HepG2 (cell line): Measurements from ENCODE around the gene ITGB1. TPM values are rescaled to one million over a fixed set of nuclear protein-coding genes. Genes with fewer than 3 reads are reported as not detected.
A peak's percentile ranks its signal among the peaks of the same experiment; 100 is the strongest.

Experiments used
- ARID4A ChIP-seq: sonication (generic); formaldehyde crosslinking; IDR thresholded peaks from 2 replicates; pipeline ENCODE4 v1.5.0; 2020; ENCODE audit warnings: mild to moderate bottlenecking, missing genetic modification reagents, borderline replicate concordance
- ATRX ChIP-seq: sonication (generic); formaldehyde crosslinking; IDR thresholded peaks from 2 replicates; pipeline ENCODE4 v1.4.0; 2020; ENCODE audit warnings: missing genetic modification reagents, borderline replicate concordance
- CBX5 ChIP-seq: sonication (generic); formaldehyde crosslinking; IDR thresholded peaks from 2 replicates; pipeline ENCODE4 v1.4.0; 2020; ENCODE audit warnings: missing genetic modification reagents, borderline replicate concordance
- CEBPG ChIP-seq: IDR thresholded peaks from 2 replicates; pipeline ENCODE4 v1.6.1; 2016
- ETV5 ChIP-seq: IDR thresholded peaks from 2 replicates; pipeline ENCODE4 v1.6.1; 2018; ENCODE audit warnings: missing biosample characterization, missing genetic modification reagents, inconsistent platforms, borderline replicate concordance
- GFI1 ChIP-seq: sonication (generic); formaldehyde crosslinking; IDR thresholded peaks from 2 replicates; pipeline ENCODE4 v1.5.0; 2020; ENCODE audit warnings: missing genetic modification reagents, mild to moderate bottlenecking, borderline replicate concordance
- KMT2A ChIP-seq: sonication (generic); formaldehyde crosslinking; IDR thresholded peaks from 2 replicates; pipeline ENCODE4 v1.4.0; 2020; ENCODE audit warnings: missing genetic modification reagents
- LCORL ChIP-seq, 2 experiments: fragments of 450-650 bp in 1 of 2; sonication (generic) in 1 of 2; formaldehyde crosslinking in 1 of 2; IDR thresholded peaks; 2 replicates each; pipeline versions ENCODE4 v1.5.0 to v1.6.1; 2017 to 2020; ENCODE audit warnings: antibody characterized with exemption in 1 of 2, missing genetic modification reagents in 1 of 2
- ZKSCAN1 ChIP-seq: fragments of 150-350 bp; IDR thresholded peaks from 2 replicates; pipeline ENCODE4 v1.6.1; 2014; ENCODE audit warnings: low read length
- ZMAT3 ChIP-seq: sonication (generic); formaldehyde crosslinking; conservative IDR thresholded peaks from 2 replicates; pipeline ENCODE4 v1.7.0; 2021; ENCODE audit warnings: missing genetic modification reagents
- ZNF224 ChIP-seq: sonication (generic); formaldehyde crosslinking; IDR thresholded peaks from 2 replicates; pipeline ENCODE4 v1.5.0; 2020; ENCODE audit warnings: mild to moderate bottlenecking, missing genetic modification reagents
- ZNF619 ChIP-seq: sonication (generic); formaldehyde crosslinking; IDR thresholded peaks from 2 replicates; pipeline ENCODE4 v1.4.0; 2020; ENCODE audit warnings: mild to moderate bottlenecking, missing genetic modification reagents
- polyA plus RNA-seq, 8 experiments: library from polyadenylated mRNA; depleted of rRNA in 3 of 8; stranded (reverse) in 7 of 8; unstranded in 1 of 8; fragments of >200 nt; fragmentation: Illumina TruSeq in 4 of 8; extraction: Trizol in 4 of 8; gene quantifications; 2 replicates each; pipeline versions ENCODE4 v1.2.1 to v1.2.3, GENCODE V29; 2011 to 2016; ENCODE audit warnings: low read depth in 4 of 8, missing spikeins in 1 of 8, mixed read lengths in 1 of 8; ENCODE audit not compliant: insufficient read depth in 1 of 8
- total RNA-seq, 5 experiments: library from RNA; depleted of rRNA; stranded (reverse); fragments of >200 nt; fragmentation: Illumina TruSeq; extraction: Trizol; gene quantifications; 2 replicates each; pipeline ENCODE4 v1.2.3, GENCODE V29; 2016; ENCODE audit warnings: low read depth in 1 of 5
- TF ChIP-seq, protein P1 (sequence below): sonication (generic); formaldehyde crosslinking; IDR thresholded peaks from 2 replicates; pipeline ENCODE4 v1.4.0; 2020; ENCODE audit warnings: missing genetic modification reagents
- TF ChIP-seq, protein P2 (sequence below): sonication (generic); formaldehyde crosslinking; IDR thresholded peaks from 2 replicates; pipeline ENCODE4 v1.4.0; 2020; ENCODE audit warnings: missing genetic modification reagents, borderline replicate concordance
- TF ChIP-seq, protein P3 (sequence below): sonication (generic); formaldehyde crosslinking; IDR thresholded peaks from 2 replicates; pipeline ENCODE4 v1.8.0; 2022; ENCODE audit warnings: mild to moderate bottlenecking, missing genetic modification reagents, borderline replicate concordance

The ITGB1 gene
- total and polyA plus RNA-seq, 2 of the 13 experiments (the other 11 are each of a cell fraction or from before 2014, with no cell fraction given): 190 to 204 TPM

DNA sequence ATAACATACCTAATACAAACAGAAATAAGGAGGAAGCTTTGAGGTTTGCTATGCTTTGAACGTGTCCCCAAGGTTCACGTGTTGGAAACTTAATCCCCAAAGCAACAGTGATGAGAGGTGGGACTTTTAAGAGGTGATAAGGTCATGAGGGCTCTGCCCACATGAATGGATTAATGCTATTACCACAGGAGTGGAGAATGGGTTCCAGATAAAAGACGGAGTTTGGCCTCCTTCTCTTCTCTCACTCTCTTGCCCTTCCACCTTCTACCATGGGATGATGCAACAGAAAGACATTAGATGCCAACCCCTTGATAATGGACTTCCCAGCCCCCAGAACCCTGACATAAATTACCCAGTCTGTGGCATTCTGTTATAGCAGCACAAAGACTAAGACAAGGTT lies 9.6 kb downstream of the ITGB1 start (continued):
- no peak for TF ChIP-seq ARID4A (CRISPR knock-in tag)
- no peak for TF ChIP-seq ETV5 (CRISPR knock-in tag)
- TF ChIP-seq, protein P1, sequence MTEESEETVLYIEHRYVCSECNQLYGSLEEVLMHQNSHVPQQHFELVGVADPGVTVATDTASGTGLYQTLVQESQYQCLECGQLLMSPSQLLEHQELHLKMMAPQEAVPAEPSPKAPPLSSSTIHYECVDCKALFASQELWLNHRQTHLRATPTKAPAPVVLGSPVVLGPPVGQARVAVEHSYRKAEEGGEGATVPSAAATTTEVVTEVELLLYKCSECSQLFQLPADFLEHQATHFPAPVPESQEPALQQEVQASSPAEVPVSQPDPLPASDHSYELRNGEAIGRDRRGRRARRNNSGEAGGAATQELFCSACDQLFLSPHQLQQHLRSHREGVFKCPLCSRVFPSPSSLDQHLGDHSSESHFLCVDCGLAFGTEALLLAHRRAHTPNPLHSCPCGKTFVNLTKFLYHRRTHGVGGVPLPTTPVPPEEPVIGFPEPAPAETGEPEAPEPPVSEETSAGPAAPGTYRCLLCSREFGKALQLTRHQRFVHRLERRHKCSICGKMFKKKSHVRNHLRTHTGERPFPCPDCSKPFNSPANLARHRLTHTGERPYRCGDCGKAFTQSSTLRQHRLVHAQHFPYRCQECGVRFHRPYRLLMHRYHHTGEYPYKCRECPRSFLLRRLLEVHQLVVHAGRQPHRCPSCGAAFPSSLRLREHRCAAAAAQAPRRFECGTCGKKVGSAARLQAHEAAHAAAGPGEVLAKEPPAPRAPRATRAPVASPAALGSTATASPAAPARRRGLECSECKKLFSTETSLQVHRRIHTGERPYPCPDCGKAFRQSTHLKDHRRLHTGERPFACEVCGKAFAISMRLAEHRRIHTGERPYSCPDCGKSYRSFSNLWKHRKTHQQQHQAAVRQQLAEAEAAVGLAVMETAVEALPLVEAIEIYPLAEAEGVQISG (CRISPR knock-in tag): no peak
- TF ChIP-seq ZMAT3 (CRISPR knock-in tag): no peak
- TF ChIP-seq ATRX (CRISPR knock-in tag): no peak
- TF ChIP-seq, protein P2, sequence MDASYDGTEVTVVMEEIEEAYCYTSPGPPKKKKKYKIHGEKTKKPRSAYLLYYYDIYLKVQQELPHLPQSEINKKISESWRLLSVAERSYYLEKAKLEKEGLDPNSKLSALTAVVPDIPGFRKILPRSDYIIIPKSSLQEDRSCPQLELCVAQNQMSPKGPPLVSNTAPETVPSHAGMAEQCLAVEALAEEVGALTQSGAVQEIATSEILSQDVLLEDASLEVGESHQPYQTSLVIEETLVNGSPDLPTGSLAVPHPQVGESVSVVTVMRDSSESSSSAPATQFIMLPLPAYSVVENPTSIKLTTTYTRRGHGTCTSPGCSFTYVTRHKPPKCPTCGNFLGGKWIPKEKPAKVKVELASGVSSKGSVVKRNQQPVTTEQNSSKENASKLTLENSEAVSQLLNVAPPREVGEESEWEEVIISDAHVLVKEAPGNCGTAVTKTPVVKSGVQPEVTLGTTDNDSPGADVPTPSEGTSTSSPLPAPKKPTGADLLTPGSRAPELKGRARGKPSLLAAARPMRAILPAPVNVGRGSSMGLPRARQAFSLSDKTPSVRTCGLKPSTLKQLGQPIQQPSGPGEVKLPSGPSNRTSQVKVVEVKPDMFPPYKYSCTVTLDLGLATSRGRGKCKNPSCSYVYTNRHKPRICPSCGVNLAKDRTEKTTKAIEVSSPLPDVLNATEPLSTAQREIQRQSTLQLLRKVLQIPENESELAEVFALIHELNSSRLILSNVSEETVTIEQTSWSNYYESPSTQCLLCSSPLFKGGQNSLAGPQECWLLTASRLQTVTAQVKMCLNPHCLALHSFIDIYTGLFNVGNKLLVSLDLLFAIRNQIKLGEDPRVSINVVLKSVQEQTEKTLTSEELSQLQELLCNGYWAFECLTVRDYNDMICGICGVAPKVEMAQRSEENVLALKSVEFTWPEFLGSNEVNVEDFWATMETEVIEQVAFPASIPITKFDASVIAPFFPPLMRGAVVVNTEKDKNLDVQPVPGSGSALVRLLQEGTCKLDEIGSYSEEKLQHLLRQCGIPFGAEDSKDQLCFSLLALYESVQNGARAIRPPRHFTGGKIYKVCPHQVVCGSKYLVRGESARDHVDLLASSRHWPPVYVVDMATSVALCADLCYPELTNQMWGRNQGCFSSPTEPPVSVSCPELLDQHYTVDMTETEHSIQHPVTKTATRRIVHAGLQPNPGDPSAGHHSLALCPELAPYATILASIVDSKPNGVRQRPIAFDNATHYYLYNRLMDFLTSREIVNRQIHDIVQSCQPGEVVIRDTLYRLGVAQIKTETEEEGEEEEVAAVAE (CRISPR knock-in tag): no peak
- TF ChIP-seq ZKSCAN1: no peak
- peak; percentile 86 for TF ChIP-seq CEBPG (CRISPR knock-in tag)
- no peak for TF ChIP-seq KMT2A (CRISPR knock-in tag)
- no peak for TF ChIP-seq LCORL (IDR thresholded peaks at IDR 0.05)
- no peak for TF ChIP-seq LCORL (CRISPR knock-in tag; IDR thresholded peaks at IDR 0.05)
- no peak for TF ChIP-seq ZNF224 (CRISPR knock-in tag)
- TF ChIP-seq, protein P3, sequence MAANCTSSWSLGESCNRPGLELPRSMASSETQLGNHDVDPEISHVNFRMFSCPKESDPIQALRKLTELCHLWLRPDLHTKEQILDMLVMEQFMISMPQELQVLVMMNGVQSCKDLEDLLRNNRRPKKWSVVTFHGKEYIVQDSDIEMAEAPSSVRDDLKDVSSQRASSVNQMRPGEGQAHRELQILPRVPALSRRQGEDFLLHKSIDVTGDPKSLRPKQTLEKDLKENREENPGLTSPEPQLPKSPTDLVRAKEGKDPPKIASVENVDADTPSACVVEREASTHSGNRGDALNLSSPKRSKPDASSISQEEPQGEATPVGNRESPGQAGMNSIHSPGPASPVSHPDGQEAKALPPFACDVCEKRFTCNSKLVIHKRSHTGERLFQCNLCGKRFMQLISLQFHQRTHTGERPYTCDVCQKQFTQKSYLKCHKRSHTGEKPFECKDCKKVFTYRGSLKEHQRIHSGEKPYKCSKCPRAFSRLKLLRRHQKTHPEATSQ (CRISPR knock-in tag): no peak
- no peak for TF ChIP-seq GFI1 (CRISPR knock-in tag)
- TF ChIP-seq ZNF619 (CRISPR knock-in tag): no peak
- TF ChIP-seq CBX5: 0 out of 2 replicates have a peak, but pooled peaks have one; percentile 23
